SK-N-SH (cell line): ENCODE measurements around the gene CNTNAP2.

Source experiments
- ELF1 ChIP-seq: IDR thresholded peaks from 2 replicates; pipeline ENCODE4 v1.4.0; 2012
- EP300 ChIP-seq, 2 experiments: IDR thresholded peaks; 2 replicates each; pipeline versions ENCODE4 v1.4.0 to v1.6.1; 2012; ENCODE audit warnings: borderline replicate concordance in 1 of 2, low read depth in 1 of 2, low read length in 1 of 2
- EZH2phosphoT487 ChIP-seq: fragments of 200-600 bp; sonication (generic); IDR thresholded peaks from 2 replicates; pipeline ENCODE4 v1.6.1; 2017; ENCODE audit warnings: low read depth, mixed run types, mild to moderate bottlenecking, antibody characterized with exemption, moderate library complexity, borderline replicate concordance
- MAX ChIP-seq: IDR thresholded peaks from 2 replicates; pipeline ENCODE4 v1.4.0; 2012; ENCODE audit warnings: low read depth
- MEF2A ChIP-seq: IDR thresholded peaks from 2 replicates; pipeline ENCODE4 v1.4.0; 2012; ENCODE audit warnings: low read depth, borderline replicate concordance
- MXI1 ChIP-seq: IDR thresholded peaks from 2 replicates; pipeline ENCODE4 v1.6.1; 2012; ENCODE audit warnings: mild to moderate bottlenecking, low read depth, low read length, improper control_type of control experiment
- NRF1 ChIP-seq: IDR thresholded peaks from 2 replicates; pipeline ENCODE4 v1.6.1; 2012; ENCODE audit warnings: low read depth, mild to moderate bottlenecking, low read length
- POLR2AphosphoS5 ChIP-seq: IDR thresholded peaks from 2 replicates; pipeline ENCODE4 v1.6.1; 2012; ENCODE audit warnings: low read depth, low read length
- RAD21 ChIP-seq: IDR thresholded peaks from 2 replicates; pipeline ENCODE4 v1.6.1; 2012; ENCODE audit warnings: mild to moderate bottlenecking, low read length
- RCOR1 ChIP-seq: fragments of 150-350 bp; IDR thresholded peaks from 2 replicates; pipeline ENCODE4 v1.6.1; 2017; ENCODE audit warnings: antibody characterized with exemption, low read length
- RFX5 ChIP-seq: IDR thresholded peaks from 2 replicates; pipeline ENCODE4 v1.6.1; 2012; ENCODE audit warnings: mild to moderate bottlenecking, improper control_type of control experiment, low read length
- USF2 ChIP-seq: fragments of 150-350 bp; IDR thresholded peaks from 2 replicates; pipeline ENCODE4 v1.6.1; 2017; ENCODE audit warnings: antibody characterized with exemption, low read length, low read depth, borderline replicate concordance
- TF ChIP-seq, protein P1 (sequence below): fragments of 200-600 bp; sonication (generic); IDR thresholded peaks from 2 replicates; pipeline ENCODE4 v1.6.1; 2017; ENCODE audit warnings: antibody characterized with exemption, mild to moderate bottlenecking, moderate library complexity
- TF ChIP-seq, protein P2 (sequence below): IDR thresholded peaks from 2 replicates; pipeline ENCODE4 v1.4.0; 2012; ENCODE audit warnings: low read depth, borderline replicate concordance

- TF ChIP-seq POLR2AphosphoS5 (no peak), MEF2A (no peak), RFX5 (no peak), EP300 (IDR thresholded peaks at IDR 0.05; ENCODE audit: borderline replicate concordance in 1 of 2, low read depth in 1 of 2, low read length in 1 of 2) (no peak), EZH2phosphoT487 (no peak), RAD21 (no peak), RCOR1 (no peak), MXI1 (no peak), USF2 (no peak), NRF1 (no peak), MAX (no peak), ELF1 (no peak)
- TF ChIP-seq, protein P1, sequence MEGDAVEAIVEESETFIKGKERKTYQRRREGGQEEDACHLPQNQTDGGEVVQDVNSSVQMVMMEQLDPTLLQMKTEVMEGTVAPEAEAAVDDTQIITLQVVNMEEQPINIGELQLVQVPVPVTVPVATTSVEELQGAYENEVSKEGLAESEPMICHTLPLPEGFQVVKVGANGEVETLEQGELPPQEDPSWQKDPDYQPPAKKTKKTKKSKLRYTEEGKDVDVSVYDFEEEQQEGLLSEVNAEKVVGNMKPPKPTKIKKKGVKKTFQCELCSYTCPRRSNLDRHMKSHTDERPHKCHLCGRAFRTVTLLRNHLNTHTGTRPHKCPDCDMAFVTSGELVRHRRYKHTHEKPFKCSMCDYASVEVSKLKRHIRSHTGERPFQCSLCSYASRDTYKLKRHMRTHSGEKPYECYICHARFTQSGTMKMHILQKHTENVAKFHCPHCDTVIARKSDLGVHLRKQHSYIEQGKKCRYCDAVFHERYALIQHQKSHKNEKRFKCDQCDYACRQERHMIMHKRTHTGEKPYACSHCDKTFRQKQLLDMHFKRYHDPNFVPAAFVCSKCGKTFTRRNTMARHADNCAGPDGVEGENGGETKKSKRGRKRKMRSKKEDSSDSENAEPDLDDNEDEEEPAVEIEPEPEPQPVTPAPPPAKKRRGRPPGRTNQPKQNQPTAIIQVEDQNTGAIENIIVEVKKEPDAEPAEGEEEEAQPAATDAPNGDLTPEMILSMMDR = no peak
- TF ChIP-seq, protein P2, sequence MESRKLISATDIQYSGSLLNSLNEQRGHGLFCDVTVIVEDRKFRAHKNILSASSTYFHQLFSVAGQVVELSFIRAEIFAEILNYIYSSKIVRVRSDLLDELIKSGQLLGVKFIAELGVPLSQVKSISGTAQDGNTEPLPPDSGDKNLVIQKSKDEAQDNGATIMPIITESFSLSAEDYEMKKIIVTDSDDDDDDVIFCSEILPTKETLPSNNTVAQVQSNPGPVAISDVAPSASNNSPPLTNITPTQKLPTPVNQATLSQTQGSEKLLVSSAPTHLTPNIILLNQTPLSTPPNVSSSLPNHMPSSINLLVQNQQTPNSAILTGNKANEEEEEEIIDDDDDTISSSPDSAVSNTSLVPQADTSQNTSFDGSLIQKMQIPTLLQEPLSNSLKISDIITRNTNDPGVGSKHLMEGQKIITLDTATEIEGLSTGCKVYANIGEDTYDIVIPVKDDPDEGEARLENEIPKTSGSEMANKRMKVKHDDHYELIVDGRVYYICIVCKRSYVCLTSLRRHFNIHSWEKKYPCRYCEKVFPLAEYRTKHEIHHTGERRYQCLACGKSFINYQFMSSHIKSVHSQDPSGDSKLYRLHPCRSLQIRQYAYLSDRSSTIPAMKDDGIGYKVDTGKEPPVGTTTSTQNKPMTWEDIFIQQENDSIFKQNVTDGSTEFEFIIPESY = no peak
These were observed 198.4 kb downstream of the CNTNAP2 start for GRCh38 chr7:146314962-146315361.
